Urinary bladder (tissue), 4 donors: ENCODE results near the gene RABGAP1. TPM values are rescaled to one million over a fixed set of nuclear protein-coding genes. Genes with fewer than 3 reads are reported as not detected.
A peak's percentile ranks its signal among the peaks of the same experiment; 100 is the strongest.

Experiments used
- DNase-seq: peaks from one replicate; pipeline ENCODE4 v3.0.0-alpha.2; 2015; ENCODE audit errors: extremely low spot score
- H3K27ac ChIP-seq: one replicate; pipeline ENCODE4 v1.5.1; 2013; ENCODE audit warnings: low read depth, mild to moderate bottlenecking, moderate library complexity
- H3K36me3 ChIP-seq: one replicate; pipeline ENCODE4 v1.6.1; 2013; ENCODE audit warnings: mild to moderate bottlenecking, moderate library complexity; ENCODE audit not compliant: insufficient read depth
- H3K4me1 ChIP-seq: one replicate; pipeline ENCODE4 v1.6.1; 2013; ENCODE audit warnings: mild to moderate bottlenecking, moderate library complexity; ENCODE audit not compliant: insufficient read depth
- H3K4me3 ChIP-seq: one replicate; pipeline ENCODE4 v1.5.1; 2013; ENCODE audit warnings: low read depth, low read length
- WGBS: extraction: QIAGEN DNeasy Blood & Tissue Kit; methylation state at CpG from one replicate; pipeline ENCODE4 v1.1.7; 2013; 5-methylcytosine and 5-hydroxymethylcytosine counted together
- polyA plus RNA-seq: library from polyadenylated mRNA; stranded (reverse); fragments of 200-250 nt; gene quantifications from one replicate; pipeline ENCODE4 v1.2.3, GENCODE V29; 2013
- total RNA-seq: library from RNA; depleted of rRNA; stranded (reverse); fragments of >200 nt; gene quantifications from one replicate; pipeline ENCODE4 v1.2.3, GENCODE V29; 2014
- donor health status: healthy with polysubstance abuse.
- donor health status: healthy.

The RABGAP1 gene
- total and polyA plus RNA-seq, 2 donors: 46.2 to 134 TPM

- Histone ChIP-seq H3K4me3 (no peak overlapping the region), H3K36me3 (no peaks in the 10 kb centered on the region), H3K4me1 (no peaks in the 10 kb centered on the region), H3K27ac (no peak overlapping the region)
- no peak for DNase-seq
- WGBS: 64% methylated on average over 43 of the region's 43 CpGs
These were observed 171.5 kb downstream of the RABGAP1 start for GRCh38 chr9:123112015-123112975.

GRCh38 chr9:123113185-123113584 lies 172.4 kb downstream of the RABGAP1 start:
- Histone ChIP-seq H3K4me1 (no peaks in the 10 kb centered on the region), H3K4me3 (no peak overlapping the region), H3K36me3 (no peaks in the 10 kb centered on the region), H3K27ac (no peak overlapping the region)
- no peak for DNase-seq
- WGBS: 72% methylated on average over 7 of the region's 7 CpGs

DNA sequence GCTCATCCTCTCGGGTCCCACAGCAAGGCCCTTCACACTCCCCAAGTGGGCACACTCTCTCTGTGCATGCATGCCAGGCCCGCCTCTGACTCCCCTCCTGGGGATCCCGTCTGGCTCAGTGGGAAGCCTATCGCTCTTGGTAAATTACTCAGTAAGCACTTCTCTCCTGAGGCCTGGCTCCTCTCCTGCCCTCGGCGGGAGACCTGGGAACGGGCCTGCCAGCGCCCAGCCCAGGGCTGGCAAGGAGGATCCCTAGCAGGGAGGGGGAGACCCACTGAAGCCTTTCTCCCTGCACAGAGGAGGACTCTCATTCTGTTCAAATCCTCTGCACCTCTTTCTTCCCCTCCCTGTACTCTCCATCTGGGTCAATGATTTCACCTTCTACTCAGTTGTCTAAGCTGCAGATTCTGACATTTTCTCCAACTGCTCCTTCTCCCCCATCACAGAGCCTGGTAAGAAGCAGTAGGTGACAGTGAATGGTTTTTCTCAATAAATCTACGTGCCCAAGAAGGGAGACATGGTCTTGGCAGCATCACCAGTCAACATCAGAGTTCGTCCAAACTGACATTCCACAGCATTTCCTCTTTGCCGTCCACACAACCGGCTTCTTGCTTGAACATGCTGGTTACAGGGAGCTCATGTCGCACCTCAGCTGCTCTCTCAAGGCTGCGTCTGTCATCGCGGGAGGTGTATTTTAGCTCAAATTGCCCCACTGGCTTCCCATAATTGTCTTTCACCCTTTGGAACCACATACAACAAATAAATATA lies 174.5 kb downstream of the RABGAP1 start:
- Histone ChIP-seq H3K27ac (no peak overlapping the region), H3K4me1 (no peaks in the 10 kb centered on the region), H3K36me3 (no peaks in the 10 kb centered on the region), H3K4me3 (no peak overlapping the region)
- WGBS: 78% methylated on average over 16 of the region's 16 CpGs
- no peak for DNase-seq

- WGBS: 94% methylated on average over 6 of the region's 6 CpGs
- no peak overlapping the region for H3K27ac ChIP-seq
- H3K36me3 ChIP-seq: no peaks in the 10 kb centered on the region
- H3K4me3 ChIP-seq: no peak overlapping the region
- DNase-seq: no peak
- no peaks in the 10 kb centered on the region for H3K4me1 ChIP-seq
These were observed 175.2 kb downstream of the RABGAP1 start for GRCh38 chr9:123116036-123116435.

DNA sequence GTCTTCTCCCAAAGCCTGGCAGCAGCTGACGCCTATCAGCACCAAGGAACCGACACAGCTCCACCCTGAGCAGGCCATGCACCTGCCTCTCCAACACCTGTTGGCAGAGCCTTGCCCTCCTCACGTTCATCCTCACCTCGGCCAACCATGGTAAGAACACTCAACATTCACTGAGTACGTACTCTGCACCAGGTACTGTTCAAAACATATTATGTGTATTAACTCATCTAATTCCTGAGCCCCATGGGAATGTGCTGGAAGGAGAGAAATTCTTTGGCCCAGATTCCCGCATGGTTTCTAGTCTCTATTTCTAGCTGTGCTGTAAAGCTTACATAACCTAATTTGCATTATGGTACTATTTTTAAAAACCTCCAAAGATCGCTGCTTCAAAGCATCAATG lies 178.7 kb downstream of the RABGAP1 start:
- no peak for DNase-seq
- WGBS: 65% methylated on average over 7 of the region's 7 CpGs
- Histone ChIP-seq H3K4me3 (no peak overlapping the region), H3K36me3 (no peaks in the 10 kb centered on the region), H3K27ac (no peak overlapping the region), H3K4me1 (no peaks in the 10 kb centered on the region)

DNA sequence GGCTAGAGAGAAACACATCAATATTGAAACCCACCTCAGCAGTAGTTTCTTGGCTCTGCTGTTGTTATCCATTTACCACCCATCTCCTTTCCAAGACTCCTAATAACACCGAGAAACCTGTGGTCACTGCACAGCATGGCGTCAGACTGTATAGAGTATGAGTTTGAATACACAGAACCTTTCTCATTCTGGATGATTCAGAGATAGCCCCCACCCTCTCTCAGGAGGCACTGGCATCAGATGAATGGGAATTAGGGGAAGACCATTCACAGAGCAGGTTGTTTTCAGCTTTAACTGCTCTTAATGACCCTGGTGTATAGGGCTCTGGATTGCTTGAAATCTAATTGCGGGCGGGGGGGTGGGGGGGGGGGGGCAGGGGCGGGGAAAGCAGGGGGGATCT lies 179.3 kb downstream of the RABGAP1 start:
- no peaks in the 10 kb centered on the region for H3K4me1 ChIP-seq
- WGBS: 49% methylated on average over 5 of the region's 5 CpGs
- H3K27ac ChIP-seq: no peak overlapping the region
- H3K36me3 ChIP-seq: no peaks in the 10 kb centered on the region
- H3K4me3 ChIP-seq: no peak overlapping the region
- DNase-seq: no peak

DNA sequence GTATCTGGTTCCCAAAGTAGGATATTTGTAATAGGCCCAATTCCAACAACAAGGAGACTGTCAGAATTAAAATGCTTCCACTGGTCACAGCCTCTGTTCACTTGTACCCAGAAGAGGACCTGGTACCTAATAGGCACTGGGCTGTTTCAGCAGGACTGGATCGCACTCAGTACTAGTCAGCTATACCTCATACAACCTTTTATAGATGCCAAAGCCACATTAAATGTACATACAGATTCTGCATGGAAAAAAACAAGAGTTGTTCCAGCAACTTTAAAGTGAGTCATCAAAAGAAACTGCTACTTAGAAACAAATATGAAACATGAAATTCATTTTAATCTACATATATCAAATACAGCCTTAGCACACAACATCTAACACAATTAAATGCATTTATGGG lies 180.1 kb downstream of the RABGAP1 start:
- DNase-seq: no peak
- H3K4me3 ChIP-seq: no peak overlapping the region
- H3K27ac ChIP-seq: no peak overlapping the region
- no peaks in the 10 kb centered on the region for H3K4me1 ChIP-seq
- WGBS: 84% methylated on average over 1 of the region's 1 CpG
- H3K36me3 ChIP-seq: peaks cover under 1% of the 10 kb centered on the region

GRCh38 chr9:123121457-123121856 lies 180.6 kb downstream of the RABGAP1 start:
- H3K36me3 ChIP-seq: peaks cover 3% of the 10 kb centered on the region
- H3K4me1 ChIP-seq: no peaks in the 10 kb centered on the region
- H3K27ac ChIP-seq: no peak overlapping the region
- H3K4me3 ChIP-seq: no peak overlapping the region
- WGBS: 89% methylated on average over 3 of the region's 3 CpGs
- DNase-seq: no peak

GRCh38 chr9:123127512-123128075 lies 186.8 kb downstream of the RABGAP1 start:
- no peak for DNase-seq
- H3K4me3 ChIP-seq: no peak overlapping the region
- no peak overlapping the region for H3K27ac ChIP-seq
- H3K36me3 ChIP-seq: peaks cover 3% of the 10 kb centered on the region
- H3K4me1 ChIP-seq: no peaks in the 10 kb centered on the region
- WGBS: 93% methylated on average over 3 of the region's 3 CpGs

GRCh38 chr9:123128591-123128990 lies 187.8 kb downstream of the RABGAP1 start:
- Histone ChIP-seq H3K27ac (no peak overlapping the region), H3K4me1 (no peaks in the 10 kb centered on the region), H3K4me3 (no peak overlapping the region), H3K36me3 (peaks cover 3% of the 10 kb centered on the region)
- WGBS: over 99% methylated on average over 4 of the region's 4 CpGs
- DNase-seq: no peak

DNA sequence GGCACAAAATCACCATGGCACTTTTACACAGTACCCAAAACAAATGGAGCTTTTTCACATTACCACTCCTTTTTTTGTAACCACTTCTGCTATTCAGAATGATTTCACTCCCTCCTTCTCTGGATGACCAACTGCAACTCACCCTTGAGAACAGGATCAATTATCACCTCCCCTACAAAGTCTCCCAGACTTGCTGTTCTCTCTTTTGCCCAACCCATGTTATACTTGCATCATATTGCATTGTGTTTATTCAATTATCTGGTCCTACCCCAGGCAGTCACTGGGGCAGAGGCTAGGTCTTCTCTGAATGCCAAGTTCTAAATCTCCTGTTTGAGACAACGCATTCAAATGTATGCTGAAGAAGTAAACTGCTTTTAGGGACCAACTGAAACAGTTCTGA lies 188.6 kb downstream of the RABGAP1 start:
- H3K27ac ChIP-seq: no peak overlapping the region
- WGBS: 96% methylated on average over 1 of the region's 1 CpG
- no peak for DNase-seq
- no peak overlapping the region for H3K4me3 ChIP-seq
- peaks cover 3% of the 10 kb centered on the region for H3K36me3 ChIP-seq
- H3K4me1 ChIP-seq: no peaks in the 10 kb centered on the region

- Histone ChIP-seq H3K4me1 (no peaks in the 10 kb centered on the region), H3K27ac (no peak overlapping the region), H3K4me3 (no peak overlapping the region), H3K36me3 (no peaks in the 10 kb centered on the region)
- no peak for DNase-seq
- WGBS: 77% methylated on average over 1 of the region's 1 CpG
These were observed 190.4 kb downstream of the RABGAP1 start for GRCh38 chr9:123131258-123131657.

DNA sequence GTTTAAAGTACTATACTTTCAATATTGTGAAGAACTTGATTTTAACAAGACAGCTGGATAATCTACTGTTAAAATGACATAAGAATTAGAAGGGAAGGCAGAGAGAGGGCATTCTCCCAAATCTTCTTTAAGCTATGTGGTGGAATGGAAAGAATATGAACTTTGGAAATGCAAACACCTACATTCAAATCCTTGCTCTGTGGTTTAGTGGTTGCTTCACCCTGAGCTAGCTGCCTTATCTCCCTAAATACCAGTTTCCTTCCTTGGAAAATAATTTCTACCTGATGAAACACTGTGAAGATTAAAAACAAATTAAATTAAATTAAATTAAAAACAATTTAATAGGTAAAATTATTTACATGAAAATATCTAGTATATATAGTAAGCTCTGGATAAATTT lies 191.2 kb downstream of the RABGAP1 start:
- H3K36me3 ChIP-seq: no peaks in the 10 kb centered on the region
- H3K4me1 ChIP-seq: no peaks in the 10 kb centered on the region
- DNase-seq: no peak
- H3K27ac ChIP-seq: no peak overlapping the region
- H3K4me3 ChIP-seq: no peak overlapping the region

DNA sequence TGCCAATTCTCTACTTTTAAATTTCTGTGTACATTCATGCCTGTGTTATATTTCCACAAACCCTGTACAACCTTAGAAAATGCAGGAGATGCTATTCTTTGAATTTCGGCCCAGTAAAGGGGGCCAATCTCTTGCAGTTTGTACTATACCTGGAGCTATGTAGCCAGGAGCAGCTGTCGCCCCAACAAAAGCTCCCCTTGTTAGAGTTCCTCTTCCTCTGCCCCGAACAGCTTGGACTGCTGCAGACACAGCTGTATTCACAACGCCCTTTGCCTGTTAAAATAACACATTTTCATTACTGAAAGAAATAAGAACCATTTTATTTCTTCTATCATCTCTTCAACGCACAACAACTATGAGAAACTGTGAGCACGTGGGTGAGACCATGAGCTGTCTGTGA lies 191.9 kb downstream of the RABGAP1 start:
- Histone ChIP-seq H3K27ac (peak overlapping the region; percentile 23), H3K36me3 (no peaks in the 10 kb centered on the region), H3K4me3 (no peak overlapping the region), H3K4me1 (no peaks in the 10 kb centered on the region)
- WGBS: 91% methylated on average over 6 of the region's 6 CpGs
- DNase-seq: no peak
